ENCODE measurements around the gene LRRN2.

DNA sequence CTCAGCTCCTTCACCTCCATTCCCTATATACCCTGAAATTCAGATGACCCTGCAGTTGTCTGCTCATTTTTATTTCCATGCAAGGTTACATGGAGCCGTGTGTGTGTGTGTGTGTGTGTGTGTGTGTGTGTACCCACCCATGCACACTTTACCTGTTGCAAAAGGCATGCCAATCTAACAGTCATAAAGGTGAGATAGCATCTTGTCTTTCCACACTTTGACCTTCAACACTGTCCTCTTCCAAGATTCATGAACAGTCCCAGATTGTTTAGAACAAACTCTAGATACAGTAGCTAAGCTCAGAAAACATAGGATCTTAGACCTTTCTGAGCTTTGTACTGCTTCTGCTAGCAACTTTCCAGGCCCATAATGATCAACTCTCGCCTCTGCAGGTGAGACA, 9.5 kb downstream of the LRRN2 start:
- TF ChIP-seq CTCF (IDR thresholded peaks at IDR 0.05) (no peak), SIN3A (IDR thresholded peaks at IDR 0.05; ENCODE audit: borderline replicate concordance, insufficient read depth, low read depth, low read length) (no peak), POLR2AphosphoS5 (IDR thresholded peaks at IDR 0.05; ENCODE audit: low read depth, low read length) (no peak), REST (IDR thresholded peaks at IDR 0.05; ENCODE audit: insufficient read depth in 1 of 2, low read depth in 2 of 2, low read length in 1 of 2) (no peak)
